Peyer's patch (tissue), 4 donors: ENCODE data around the gene ZG16B. TPM values are rescaled to one million over a fixed set of nuclear protein-coding genes. Genes with fewer than 3 reads are reported as not detected.

Source experiments
- DNase-seq, 3 donors: peaks; one replicate each; pipeline ENCODE4 v3.0.0-alpha.2; 2017 to 2019
- H3K27ac ChIP-seq, 4 donors: fragments of 200-600 bp; sonication (generic); one replicate each; pipeline ENCODE4 v1.5.1; 2016 to 2019
- H3K27me3 ChIP-seq, 2 donors: fragments of 200-600 bp; sonication (generic); one replicate each; pipeline ENCODE4 v1.5.1; 2019
- H3K36me3 ChIP-seq, 3 donors: fragments of 200-600 bp; sonication (generic); one replicate each; pipeline ENCODE4 v1.5.1; 2016 to 2019
- H3K4me1 ChIP-seq, 4 donors: fragments of 200-600 bp; sonication (generic); one replicate each; pipeline ENCODE4 v1.5.1; 2016 to 2019
- H3K4me3 ChIP-seq, 4 donors: fragments of 200-600 bp; sonication (generic); 1 replicate in 3 of 4; 2 replicates in 1 of 4; pipeline ENCODE4 v1.5.1; 2016 to 2019; ENCODE audit warnings: mild to moderate bottlenecking in 1 of 4
- H3K9me3 ChIP-seq, 4 donors: fragments of 200-600 bp; sonication (generic); one replicate each; pipeline ENCODE4 v1.5.1; 2016 to 2019; ENCODE audit warnings: mild to moderate bottlenecking in 1 of 4
- POLR2A ChIP-seq, 2 donors: fragments of 450-650 bp; IDR thresholded peaks; one replicate each; pipeline ENCODE4 v1.5.1; 2017; ENCODE audit warnings: antibody characterized with exemption in 2 of 2, mild to moderate bottlenecking in 2 of 2, moderate library complexity in 2 of 2
- total RNA-seq, 4 donors: library from RNA; depleted of rRNA; stranded (reverse); fragments of >200 nt; gene quantifications; one replicate each; pipeline ENCODE4 v1.1.0, GENCODE V29; 2016
- TF ChIP-seq, protein P1 (sequence below), 6 experiments: fragments of 450-650 bp in 4 of 6; fragments of 200-600 bp in 2 of 6; sonication (generic) in 1 of 6; IDR thresholded peaks; one replicate each; pipeline ENCODE4 v1.5.1; 2017 to 2019; ENCODE audit warnings: antibody characterized with exemption in 6 of 6, mild to moderate bottlenecking in 3 of 6, moderate library complexity in 1 of 6

ZG16B gene
- total RNA-seq, 4 donors from 2014 or later: 2.5 to 13.0 (median 5.5) TPM

DNA sequence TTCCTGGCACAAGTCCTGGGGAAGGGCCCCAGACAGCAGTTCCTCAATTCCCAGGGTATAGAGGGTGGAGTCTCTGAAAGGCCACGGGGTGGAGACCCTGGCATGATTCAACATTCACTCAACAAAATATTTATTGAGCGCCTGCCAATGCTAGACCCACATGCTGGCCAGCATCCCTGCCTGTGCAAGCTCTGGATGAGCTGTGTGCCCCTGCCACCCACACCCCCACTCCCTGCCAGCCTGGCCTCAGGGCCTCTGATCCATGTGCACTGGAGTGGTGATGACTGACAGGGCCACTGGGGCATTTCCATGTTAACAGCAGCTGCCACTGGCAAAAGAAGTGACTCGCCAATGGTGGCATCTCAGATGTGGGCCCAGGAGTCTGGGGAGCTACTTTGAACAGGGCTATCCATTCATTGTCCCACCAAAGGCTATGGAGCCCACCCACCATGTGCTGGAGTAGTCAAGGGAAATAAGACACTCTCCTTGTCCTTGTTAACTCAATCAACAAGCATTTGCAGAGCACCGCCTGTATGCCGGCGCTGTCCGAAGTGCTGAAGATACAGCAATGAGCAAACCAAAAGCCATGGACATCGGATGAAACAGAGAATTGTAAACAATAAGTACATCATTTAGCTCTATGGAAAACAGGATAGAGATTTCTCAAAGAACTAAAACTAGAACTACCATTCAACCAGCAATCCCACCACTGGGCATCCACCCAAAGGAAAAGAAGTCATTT is 30.9 kb downstream of the ZG16B start:
- no peaks in the 10 kb centered on the region for H3K9me3 ChIP-seq
- H3K4me3 ChIP-seq: no peak overlapping the region
- H3K36me3 ChIP-seq: no peaks in the 10 kb centered on the region
- no peak overlapping the region for H3K27ac ChIP-seq
- H3K4me1 ChIP-seq: peaks cover 0 to 13% (median 0%) of the 10 kb centered on the region in 4 donors
- DNase-seq: peak in 1 of 3 donors; percentile 34
- no peaks in the 10 kb centered on the region for H3K27me3 ChIP-seq
- TF ChIP-seq, protein P1, sequence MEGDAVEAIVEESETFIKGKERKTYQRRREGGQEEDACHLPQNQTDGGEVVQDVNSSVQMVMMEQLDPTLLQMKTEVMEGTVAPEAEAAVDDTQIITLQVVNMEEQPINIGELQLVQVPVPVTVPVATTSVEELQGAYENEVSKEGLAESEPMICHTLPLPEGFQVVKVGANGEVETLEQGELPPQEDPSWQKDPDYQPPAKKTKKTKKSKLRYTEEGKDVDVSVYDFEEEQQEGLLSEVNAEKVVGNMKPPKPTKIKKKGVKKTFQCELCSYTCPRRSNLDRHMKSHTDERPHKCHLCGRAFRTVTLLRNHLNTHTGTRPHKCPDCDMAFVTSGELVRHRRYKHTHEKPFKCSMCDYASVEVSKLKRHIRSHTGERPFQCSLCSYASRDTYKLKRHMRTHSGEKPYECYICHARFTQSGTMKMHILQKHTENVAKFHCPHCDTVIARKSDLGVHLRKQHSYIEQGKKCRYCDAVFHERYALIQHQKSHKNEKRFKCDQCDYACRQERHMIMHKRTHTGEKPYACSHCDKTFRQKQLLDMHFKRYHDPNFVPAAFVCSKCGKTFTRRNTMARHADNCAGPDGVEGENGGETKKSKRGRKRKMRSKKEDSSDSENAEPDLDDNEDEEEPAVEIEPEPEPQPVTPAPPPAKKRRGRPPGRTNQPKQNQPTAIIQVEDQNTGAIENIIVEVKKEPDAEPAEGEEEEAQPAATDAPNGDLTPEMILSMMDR (IDR thresholded peaks at IDR 0.05): no peak
- no peak for TF ChIP-seq POLR2A (IDR thresholded peaks at IDR 0.05)

GRCh38 chr16:2865651-2866050 is 35.5 kb downstream of the ZG16B start:
- H3K4me3 ChIP-seq: no peak overlapping the region
- TF ChIP-seq, protein P1 (IDR thresholded peaks at IDR 0.05): no peak
- no peak for TF ChIP-seq POLR2A (IDR thresholded peaks at IDR 0.05)
- no peak overlapping the region for H3K27ac ChIP-seq
- no peaks in the 10 kb centered on the region for H3K9me3 ChIP-seq
- no peaks in the 10 kb centered on the region for H3K27me3 ChIP-seq
- DNase-seq: no peak
- H3K4me1 ChIP-seq: peaks cover 0 to 5% (median 2%) of the 10 kb centered on the region in 4 donors
- no peaks in the 10 kb centered on the region for H3K36me3 ChIP-seq

- no peaks in the 10 kb centered on the region for H3K36me3 ChIP-seq
- no peaks in the 10 kb centered on the region for H3K9me3 ChIP-seq
- H3K4me1 ChIP-seq: peaks cover 0 to 5% (median 2%) of the 10 kb centered on the region in 4 donors
- DNase-seq: peak in 1 of 3 donors; percentile 34
- no peak overlapping the region for H3K27ac ChIP-seq
- TF ChIP-seq POLR2A (IDR thresholded peaks at IDR 0.05): no peak
- TF ChIP-seq, protein P1 (IDR thresholded peaks at IDR 0.05): no peak
- H3K4me3 ChIP-seq: no peak overlapping the region
- H3K27me3 ChIP-seq: no peaks in the 10 kb centered on the region
These were observed 36.3 kb downstream of the ZG16B start for GRCh38 chr16:2866431-2866830.

- peaks cover 0 to 5% (median 2%) of the 10 kb centered on the region in 4 donors for H3K4me1 ChIP-seq
- H3K4me3 ChIP-seq: peak overlapping the region; percentile 63 to 82 (median 71)
- H3K36me3 ChIP-seq: no peaks in the 10 kb centered on the region
- peak overlapping the region; percentile 86 to 91 (median 88) for H3K27ac ChIP-seq
- H3K27me3 ChIP-seq: no peaks in the 10 kb centered on the region
- TF ChIP-seq, protein P1 (IDR thresholded peaks at IDR 0.05): no peak
- TF ChIP-seq POLR2A (IDR thresholded peaks at IDR 0.05): no peak
- H3K9me3 ChIP-seq: no peaks in the 10 kb centered on the region
- peak in 1 of 3 donors; percentile 35 for DNase-seq
These were observed 37.5 kb downstream of the ZG16B start for GRCh38 chr16:2867661-2867986.

DNA sequence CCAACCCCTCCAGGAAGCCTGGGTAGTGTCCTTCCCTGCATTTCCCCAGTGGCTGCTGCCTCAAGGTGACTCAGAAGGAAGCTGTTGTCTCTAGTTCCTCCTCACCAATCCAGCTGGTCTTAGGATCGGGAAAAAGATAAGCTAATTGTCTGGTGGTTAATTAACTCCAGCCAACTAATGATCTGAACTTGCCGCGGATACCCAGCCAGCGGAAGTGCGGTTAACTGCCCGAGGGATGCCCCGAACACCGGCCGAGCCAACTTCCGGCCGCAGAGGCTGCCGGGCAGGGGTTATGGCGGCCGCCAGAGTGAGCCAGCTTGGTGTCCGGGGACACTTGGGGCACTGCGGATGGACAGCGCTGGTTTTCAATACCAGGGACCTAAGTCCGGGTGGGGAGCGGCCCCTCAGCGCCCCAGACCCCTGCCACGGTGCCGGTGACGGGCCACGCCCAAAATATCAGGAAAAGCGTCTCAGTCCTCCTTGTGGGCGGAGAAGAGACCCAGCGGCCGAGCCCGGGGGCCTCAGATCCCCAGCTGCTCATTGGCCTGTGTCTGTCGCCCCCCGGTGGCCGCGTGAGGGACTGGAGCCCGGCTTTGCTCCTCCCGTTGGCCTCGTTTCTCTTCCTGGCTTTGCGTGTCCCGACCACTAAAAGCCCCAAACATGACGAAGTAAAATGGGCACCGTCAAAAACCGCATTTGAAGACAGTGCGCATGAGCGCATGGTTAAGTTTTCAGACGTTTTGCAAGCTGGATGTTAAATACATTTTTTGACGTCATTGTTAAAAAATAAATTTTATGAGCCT is 38.1 kb downstream of the ZG16B start:
- Histone ChIP-seq H3K4me3 (peak overlapping the region; percentile 63 to 82 (median 71)), H3K27ac (peak overlapping the region; percentile 86 to 91 (median 88)), H3K36me3 (no peaks in the 10 kb centered on the region), H3K27me3 (no peaks in the 10 kb centered on the region), H3K9me3 (no peaks in the 10 kb centered on the region), H3K4me1 (peaks cover 0 to 5% (median 2%) of the 10 kb centered on the region in 4 donors)
- TF ChIP-seq POLR2A (IDR thresholded peaks at IDR 0.05): peak; percentile 32 to 55
- TF ChIP-seq, protein P1 (IDR thresholded peaks at IDR 0.05): peak; percentile 94 to 99 (median 97)
- peak; percentile 94 to 98 (median 95) for DNase-seq
